GM12865 (cell line): ENCODE results near the gene FAM193B.

Experiments
- DNase-seq: peaks from one replicate; pipeline ENCODE4 v3.0.0; 2010; ENCODE audit warnings: low read depth
- H3K4me3 ChIP-seq: 2 replicates; pipeline ENCODE4 v1.5.1; 2011; ENCODE audit warnings: mild to moderate bottlenecking, low read depth, low read length, control low read depth
- CTCF ChIP-seq: IDR thresholded peaks from 2 replicates; pipeline ENCODE4 v1.5.1; 2011; ENCODE audit warnings: low read length, control low read depth, low read depth, inconsistent platforms; ENCODE audit not compliant: insufficient read depth; ENCODE audit errors: missing control alignments

The FAM193B gene

DNA sequence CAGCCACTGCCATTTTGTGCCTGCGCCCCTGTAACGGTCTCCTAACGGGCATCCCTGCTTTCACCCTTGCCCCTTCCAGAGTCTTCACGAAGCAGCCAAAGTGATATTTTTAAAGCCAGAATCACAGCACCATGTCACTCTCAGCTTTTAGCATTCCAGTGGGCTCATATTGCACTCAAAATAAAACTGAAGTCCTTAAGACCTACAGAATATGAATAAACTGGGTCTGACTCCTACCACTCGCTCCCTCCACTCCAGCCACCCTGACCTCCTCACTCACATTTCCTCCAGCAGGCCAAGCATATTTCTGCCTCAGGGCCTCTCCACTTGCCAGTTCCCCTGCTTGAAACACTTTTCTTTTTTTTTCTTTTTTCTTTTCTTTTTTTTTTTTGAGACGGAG is 54.5 kb downstream of the FAM193B start:
- TF ChIP-seq CTCF: no peak
- DNase-seq: no peak
- no peak overlapping the region for H3K4me3 ChIP-seq

- peak; percentile 44 for DNase-seq
- H3K4me3 ChIP-seq: peak overlapping the region; percentile 82
- no peak for TF ChIP-seq CTCF
These were observed 56.2 kb downstream of the FAM193B start for GRCh38 chr5:177498013-177498787.

DNA sequence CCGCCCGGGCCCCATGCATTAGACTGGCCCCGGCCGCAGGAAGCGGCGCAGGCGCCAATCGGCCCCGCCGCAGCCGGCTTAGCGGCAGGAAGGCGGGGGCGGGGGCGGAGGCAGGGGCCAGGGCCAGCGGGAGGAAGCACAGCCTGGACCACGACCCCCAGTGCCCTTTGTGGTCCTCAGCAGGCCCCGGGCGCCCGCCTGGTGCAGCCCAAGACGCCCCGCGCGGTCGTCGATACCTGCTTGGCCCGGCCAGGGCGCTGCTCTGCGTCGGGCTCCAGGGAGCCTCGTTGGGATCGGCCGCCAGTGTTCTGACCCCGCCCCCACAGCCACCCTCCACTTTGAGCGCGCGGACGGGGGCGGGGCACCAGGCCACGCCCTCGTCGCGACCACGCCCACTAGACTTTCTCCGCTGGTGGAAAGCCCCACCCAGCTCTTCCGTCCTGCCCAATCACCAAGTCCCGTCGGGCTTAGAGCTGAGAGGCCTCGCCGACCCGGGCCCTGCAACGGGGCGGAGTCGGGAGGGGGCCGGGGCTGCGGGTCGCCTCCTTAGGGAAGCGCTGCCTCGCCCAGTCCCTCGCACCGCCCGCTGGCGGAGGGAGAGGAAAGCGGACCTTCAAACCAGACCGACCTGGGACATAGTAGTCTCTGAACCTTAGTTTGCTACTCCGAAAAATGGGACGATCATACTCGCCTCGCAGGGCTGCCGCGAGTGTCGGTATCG is 56.9 kb downstream of the FAM193B start, which contains the start of gene PDLIM7:
Gene PDLIM7 (minus strand): TSS at position 313 of the 721 bp plus-strand sequence. CDS start 1,092 bp downstream, outside the sequence.
- no peak for TF ChIP-seq CTCF
- peak within 1 kb of the TSS; percentile 82 for H3K4me3 ChIP-seq
- DNase-seq: peak; percentile 97

DNA sequence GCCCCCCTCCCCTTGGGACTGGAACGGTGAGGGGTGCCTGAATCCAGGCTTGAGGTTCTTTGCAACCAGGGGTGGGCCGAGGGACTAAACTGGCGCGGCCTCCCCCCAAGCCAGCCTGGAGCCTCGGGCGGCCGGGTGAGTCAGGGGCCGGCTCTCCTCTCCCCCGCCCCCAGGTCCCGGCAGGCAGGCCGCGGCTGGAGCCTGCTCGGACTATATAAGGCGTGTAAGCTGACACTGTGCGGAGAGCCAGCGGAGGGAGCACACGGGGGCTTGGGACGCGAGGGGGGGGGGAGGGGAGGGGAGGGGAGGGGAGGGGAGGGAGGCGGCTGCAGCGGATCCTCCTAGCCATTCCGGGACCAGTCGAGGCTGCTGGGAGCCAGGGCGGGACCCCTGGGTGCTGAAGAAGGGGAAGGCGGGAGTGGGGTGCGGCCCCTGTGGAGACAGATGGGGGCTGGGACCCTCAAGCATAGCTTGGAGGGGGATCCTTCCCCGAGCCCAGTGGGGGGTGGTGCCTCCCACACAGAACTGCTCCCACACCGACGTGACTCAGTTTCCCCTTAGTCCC is 57.6 kb downstream of the FAM193B start:
- no peak for TF ChIP-seq CTCF
- peak overlapping the region; percentile 82 for H3K4me3 ChIP-seq
- DNase-seq: peak; percentile 46

GRCh38 chr5:177496070-177496726 is 58.2 kb downstream of the FAM193B start:
- peak overlapping the region; percentile 82 for H3K4me3 ChIP-seq
- DNase-seq: peak; percentile 35
- TF ChIP-seq CTCF: peak; percentile 12

DNA sequence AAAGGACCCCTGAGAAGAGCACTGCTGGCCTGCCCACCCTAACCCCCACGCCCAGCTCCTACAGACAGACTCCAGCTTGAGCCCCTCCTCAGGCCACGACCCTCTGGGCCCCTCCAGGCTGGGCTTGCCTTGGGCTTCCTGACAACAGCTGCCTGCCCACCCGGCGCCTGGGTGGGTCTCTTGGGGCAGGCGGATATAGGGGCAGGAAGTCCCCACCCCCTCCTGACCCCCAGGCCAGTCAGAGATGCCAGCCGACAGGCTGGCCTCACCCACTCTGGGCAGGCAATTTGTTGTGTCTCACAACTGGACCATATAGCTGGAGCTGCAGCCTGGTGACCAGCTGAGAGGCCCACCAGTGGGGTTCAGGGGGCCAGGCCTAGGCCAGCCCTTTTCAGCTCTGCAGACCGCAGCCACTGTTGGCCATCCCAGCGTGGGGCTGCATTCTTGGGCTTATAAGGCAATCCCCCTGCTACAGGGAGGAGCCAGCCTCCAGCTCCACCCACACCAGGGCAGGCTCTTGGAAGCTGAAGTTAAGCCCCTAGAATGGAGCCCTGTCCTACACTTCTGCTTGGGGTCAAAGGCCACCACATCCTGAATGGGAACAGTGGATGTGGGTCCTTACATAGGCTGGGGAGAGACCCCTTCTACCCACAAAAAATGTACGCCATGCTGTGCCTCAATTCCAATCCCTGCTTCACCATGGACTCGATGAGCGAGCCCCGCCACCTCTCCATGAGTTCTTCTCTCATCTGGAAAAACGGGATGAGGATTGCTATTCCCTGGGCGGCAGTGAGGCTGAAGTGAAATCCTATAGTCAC is 58.9 kb downstream of the FAM193B start:
- no peak overlapping the region for H3K4me3 ChIP-seq
- DNase-seq: peak; percentile 60
- TF ChIP-seq CTCF: no peak
